ENCODE measurements around the gene PPT1. TPM values are rescaled to one million over a fixed set of nuclear protein-coding genes. Genes with fewer than 3 reads are reported as not detected.

Gene PPT1
- total and polyA plus RNA-seq, 2 donors (not counting 3 experiments of a cell fraction or from before 2014, with no cell fraction given), result 58.0 to 131 TPM

DNA sequence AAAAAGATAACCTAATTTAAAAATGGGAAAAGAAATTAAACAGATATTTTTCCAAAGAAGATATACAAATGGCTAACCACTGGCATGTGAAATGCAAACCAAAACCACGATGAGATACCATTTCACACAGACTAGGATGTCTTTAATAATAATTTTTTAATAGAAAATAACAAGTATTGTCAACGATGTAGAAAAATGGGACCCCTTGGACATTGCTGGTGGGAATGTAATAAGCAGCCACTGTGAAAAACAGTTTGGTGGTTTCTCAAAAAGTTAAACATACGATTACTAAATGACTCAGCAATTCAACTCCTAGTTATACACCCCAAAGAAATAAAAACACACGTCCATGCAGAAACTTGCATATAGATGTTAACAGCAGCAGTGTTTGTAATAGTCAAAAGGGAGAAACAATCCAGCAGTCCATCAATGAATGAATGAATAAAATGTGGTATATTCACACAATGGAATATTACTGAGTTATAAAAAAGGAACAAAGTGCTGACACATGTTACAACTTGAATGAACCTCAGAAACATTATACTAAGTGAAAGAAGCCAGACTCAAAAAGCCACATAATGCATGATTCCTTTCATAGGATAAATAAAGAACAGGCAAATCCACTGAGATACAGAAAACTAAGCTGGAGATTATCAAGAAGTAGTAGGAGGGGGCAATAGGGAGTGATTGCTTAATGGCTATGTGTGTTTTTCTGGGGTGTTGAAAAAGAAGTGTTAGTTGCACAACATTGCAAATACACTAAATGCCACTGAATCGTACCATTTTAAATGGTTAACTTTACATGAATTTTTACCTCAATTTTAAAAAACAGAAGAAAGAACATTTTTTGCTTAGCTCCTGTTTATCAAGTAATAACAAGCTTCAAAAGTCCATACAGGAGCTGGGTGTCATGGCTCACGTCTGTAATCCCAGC is 4.1 kb downstream of the PPT1 start:
- no peak overlapping the region for H3K4me3 ChIP-seq (replicated peaks in 1 of 3; ENCODE audit: insufficient read depth in 1 of 3, low read depth in 1 of 3, low read length in 3 of 3)
- BruUV-seq (replicated peaks), result no TSS peak
- no peaks in the 10 kb centered on the region for H3K27me3 ChIP-seq (ENCODE audit: control insufficient read depth in 2 of 2, insufficient read depth in 2 of 2, low read length in 2 of 2)
- intact Hi-C loops (cut with micrococcal nuclease), result no loop called here
- no peak overlapping the region for H3K27ac ChIP-seq (ENCODE audit: insufficient read depth, low read depth, low read length)
- H3K4me1 ChIP-seq (ENCODE audit: control insufficient read depth, extremely low read depth, insufficient read depth, low read length), result peaks cover 24% of the 10 kb centered on the region
- ChIA-PET POLR2A (no interaction called here), CTCF (interaction anchor here (1.0 to 1.3 kb wide), 2 partner anchors 8 to 312 kb away, joined by 4 read pairs; no protein-coding TSS in a partner anchor)
- H3K9me3 ChIP-seq (replicated peaks; ENCODE audit: control insufficient read depth, insufficient read depth, low read length), result no peaks in the 10 kb centered on the region
- H3K4me2 ChIP-seq (ENCODE audit: insufficient read depth, low read length), result no peak overlapping the region
- dilution Hi-C loops (cut with MboI; ENCODE audit: extremely low pct_ligation_motif_present, low sequenced_read_pairs), result no loop called here
- H3K9me1 ChIP-seq (replicated peaks; ENCODE audit: control insufficient read depth, extremely low read depth, insufficient read depth, low read length), result no peaks in the 10 kb centered on the region
- no peak overlapping the region for H2AFZ ChIP-seq (ENCODE audit: low read depth, low read length)
- no peak for TF ChIP-seq MAX (IDR thresholded peaks at IDR 0.05; ENCODE audit: insufficient read depth, insufficient read length)
- TF ChIP-seq JUN (IDR thresholded peaks at IDR 0.05; ENCODE audit: borderline replicate concordance, insufficient read depth, insufficient read length, low read depth), result no peak
- TF ChIP-seq GATA2 (IDR thresholded peaks at IDR 0.05; ENCODE audit: insufficient read depth, insufficient read length, low read depth, low read length), result no peak
- TF ChIP-seq FOS (IDR thresholded peaks at IDR 0.05; ENCODE audit: borderline replicate concordance, insufficient read depth, low read length), result no peak
- no peak for TF ChIP-seq POLR2A (IDR thresholded peaks at IDR 0.05; ENCODE audit: low read depth, low read length)
- no peak for TF ChIP-seq CTCF (IDR thresholded peaks at IDR 0.05; ENCODE audit: extremely low read depth in 1 of 2, insufficient read depth in 1 of 2, low read depth in 1 of 2, low read length in 2 of 2)
- TF ChIP-seq POLR2AphosphoS5 (IDR thresholded peaks at IDR 0.05; ENCODE audit: insufficient read depth, low read depth, low read length), result no peak
- no peak for TF ChIP-seq MYC (IDR thresholded peaks at IDR 0.05; ENCODE audit: low read depth, low read length)
- no peak for TF ChIP-seq EZH2 (IDR thresholded peaks at IDR 0.05; ENCODE audit: borderline replicate concordance, low read depth, low read length, severe bottlenecking)
- no peak overlapping the region for H3K9ac ChIP-seq (replicated peaks; ENCODE audit: extremely low read depth, insufficient read depth, low read length)
- no peak for FAIRE-seq
- no peak for DNase-seq (ENCODE audit: low read depth, low spot score)
- H3K36me3 ChIP-seq (ENCODE audit: control insufficient read depth in 2 of 2, extremely low read depth in 1 of 2, insufficient read depth in 2 of 2, low read length in 2 of 2), result peaks cover 2 to 7% of the 10 kb centered on the region in 2 experiments
- peaks cover 16% of the 10 kb centered on the region for H3K79me2 ChIP-seq (ENCODE audit: control insufficient read depth, insufficient read depth, low read length)
- no peaks in the 10 kb centered on the region for H4K20me1 ChIP-seq (replicated peaks; ENCODE audit: control insufficient read depth, extremely low read depth, insufficient read depth, low read length)

Data from endothelial cell of umbilical vein (primary cell).